ENCODE measurements around the gene CPLX1. TPM values are rescaled to one million over a fixed set of nuclear protein-coding genes. Genes with fewer than 3 reads are reported as not detected.
A peak's percentile ranks its signal among the peaks of the same experiment; 100 is the strongest.

Gene CPLX1
- total RNA-seq, 2 experiments from 2014 or later: 0.28 to 0.50 TPM

GRCh38 chr4:829761-830600, 4.1 kb upstream of the CPLX1 start:
- ATAC-seq: no peak
- Mint-ChIP-seq H3K36me3 (ENCODE audit: low read depth) (no peaks in the 10 kb centered on the region), H3K4me1 (peaks cover 7% of the 10 kb centered on the region), H3K9me3 (ENCODE audit: low read depth) (peaks cover 2% of the 10 kb centered on the region), H3K4me3 (no peak overlapping the region), H3K27me3 (peaks cover 14% of the 10 kb centered on the region), H3K27ac (no peak overlapping the region)
- intact Hi-C loops (cut with DNase I, micrococcal nuclease): no loop called here
- no peak for DNase-seq
- ChIA-PET CTCF (interaction anchor here (1.0 kb wide), 1 partner anchor 10 kb away, joined by 3 read pairs; no protein-coding TSS in a partner anchor), POLR2A (no interaction called here)

- ChIA-PET POLR2A (no interaction called here), CTCF (interaction anchor here (1.0 kb wide), 1 partner anchor 10 kb away, joined by 3 read pairs; no protein-coding TSS in a partner anchor)
- Mint-ChIP-seq H3K27ac (no peak overlapping the region), H3K9me3 (ENCODE audit: low read depth) (peaks cover 2% of the 10 kb centered on the region), H3K36me3 (ENCODE audit: low read depth) (no peaks in the 10 kb centered on the region), H3K4me3 (no peak overlapping the region), H3K4me1 (peaks cover 7% of the 10 kb centered on the region), H3K27me3 (peaks cover 19% of the 10 kb centered on the region)
- no peak for ATAC-seq
- intact Hi-C loops (cut with DNase I, micrococcal nuclease): no loop called here
- DNase-seq: no peak
Observed at GRCh38 chr4:829291-829690, 3.4 kb upstream of the CPLX1 start.

- Mint-ChIP-seq H3K27ac (no peak overlapping the region), H3K36me3 (ENCODE audit: low read depth) (no peaks in the 10 kb centered on the region), H3K9me3 (ENCODE audit: low read depth) (peaks cover 2% of the 10 kb centered on the region), H3K27me3 (peaks cover 19% of the 10 kb centered on the region), H3K4me1 (peaks cover 7% of the 10 kb centered on the region), H3K4me3 (no peak overlapping the region)
- ChIA-PET POLR2A (interaction anchor here (0.7 kb wide), 1 partner anchor 152 kb away, joined by 4 read pairs; no protein-coding TSS in a partner anchor), CTCF (no interaction called here)
- ATAC-seq (no peak), DNase-seq (no peak)
- intact Hi-C loops (cut with DNase I, micrococcal nuclease): no loop called here
Observed at GRCh38 chr4:828641-829271, 2.8 kb upstream of the CPLX1 start.

- Mint-ChIP-seq H3K9me3 (ENCODE audit: low read depth) (peaks cover 2% of the 10 kb centered on the region), H3K27me3 (peaks cover 25% of the 10 kb centered on the region), H3K36me3 (ENCODE audit: low read depth) (no peaks in the 10 kb centered on the region), H3K4me3 (no peak overlapping the region), H3K27ac (no peak overlapping the region), H3K4me1 (no peaks in the 10 kb centered on the region)
- CTCF ChIA-PET: no interaction called here
- DNase-seq (peak; percentile 31), ATAC-seq (no peak)
- intact Hi-C loops (cut with DNase I, micrococcal nuclease): loop anchor here in 1 of 2 experiments (2.0 kb wide), 1 partner anchor 51 kb away; no protein-coding TSS in a partner anchor
- POLR2A ChIA-PET: interaction anchor here (0.5 kb wide), 1 partner anchor 173 kb away, joined by 3 read pairs; no protein-coding TSS in a partner anchor
Observed at GRCh38 chr4:827209-828081, 1.5 kb upstream of the CPLX1 start.

- Mint-ChIP-seq H3K27ac (no peak overlapping the region), H3K4me3 (no peak overlapping the region), H3K27me3 (peaks cover 33% of the 10 kb centered on the region), H3K9me3 (ENCODE audit: low read depth) (peaks cover 2% of the 10 kb centered on the region), H3K36me3 (ENCODE audit: low read depth) (no peaks in the 10 kb centered on the region), H3K4me1 (no peaks in the 10 kb centered on the region)
- ATAC-seq (no peak), DNase-seq (peak; percentile 30)
- POLR2A ChIA-PET: no interaction called here
- intact Hi-C loops (cut with DNase I, micrococcal nuclease): loop anchor here in 1 of 2 experiments (2.0 kb wide), 1 partner anchor 52 kb away; no protein-coding TSS in a partner anchor
- CTCF ChIA-PET: no interaction called here
Observed at GRCh38 chr4:826508-827208, 729 bp upstream of the CPLX1 start.

GRCh38 chr4:825063-825970, 612 bp downstream of the CPLX1 start:
- Mint-ChIP-seq H3K27ac (no peak overlapping the region), H3K36me3 (ENCODE audit: low read depth) (no peaks in the 10 kb centered on the region), H3K27me3 (peaks cover 35% of the 10 kb centered on the region), H3K9me3 (ENCODE audit: low read depth) (no peaks in the 10 kb centered on the region), H3K4me1 (no peaks in the 10 kb centered on the region), H3K4me3 (no peak overlapping the region)
- DNase-seq: peak; percentile 50
- CTCF ChIA-PET: interaction anchor here (0.7 kb wide), 1 partner anchor 142 kb away, joined by 3 read pairs; no protein-coding TSS in a partner anchor
- intact Hi-C loops (cut with DNase I, micrococcal nuclease): loop anchor here in 1 of 2 experiments (2.0 kb wide), 1 partner anchor 43 kb away; no protein-coding TSS in a partner anchor
- POLR2A ChIA-PET: no interaction called here
- ATAC-seq: peak; percentile 37

- H3K4me1 Mint-ChIP-seq: no peaks in the 10 kb centered on the region
- peaks cover 34% of the 10 kb centered on the region for H3K27me3 Mint-ChIP-seq
- H3K27ac Mint-ChIP-seq: no peak overlapping the region
- ATAC-seq (no peak), DNase-seq (no peak)
- H3K36me3 Mint-ChIP-seq (ENCODE audit: low read depth): no peaks in the 10 kb centered on the region
- no peaks in the 10 kb centered on the region for H3K9me3 Mint-ChIP-seq (ENCODE audit: low read depth)
- CTCF ChIA-PET: interaction anchor here (0.7 kb wide), 1 partner anchor 141 kb away, joined by 3 read pairs; no protein-coding TSS in a partner anchor
- POLR2A ChIA-PET: interaction anchor here (0.8 kb wide), 1 partner anchor 41 kb away, joined by 3 read pairs; no protein-coding TSS in a partner anchor
- intact Hi-C loops (cut with DNase I, micrococcal nuclease): loop anchor here in 1 of 2 experiments (2.0 kb wide), 1 partner anchor 42 kb away; no protein-coding TSS in a partner anchor
- H3K4me3 Mint-ChIP-seq: no peak overlapping the region
Observed at GRCh38 chr4:824461-825062, 1.4 kb downstream of the CPLX1 start.

GRCh38 chr4:823761-824460, 2.0 kb downstream of the CPLX1 start:
- H3K4me3 Mint-ChIP-seq: no peak overlapping the region
- no peak overlapping the region for H3K27ac Mint-ChIP-seq
- H3K4me1 Mint-ChIP-seq: no peaks in the 10 kb centered on the region
- no peaks in the 10 kb centered on the region for H3K9me3 Mint-ChIP-seq (ENCODE audit: low read depth)
- intact Hi-C loops (cut with DNase I, micrococcal nuclease): loop anchor here in 1 of 2 experiments (2.0 kb wide), 1 partner anchor 41 kb away; no protein-coding TSS in a partner anchor
- H3K27me3 Mint-ChIP-seq: peaks cover 34% of the 10 kb centered on the region
- H3K36me3 Mint-ChIP-seq (ENCODE audit: low read depth): no peaks in the 10 kb centered on the region
- ChIA-PET CTCF (interaction anchor here (0.7 kb wide), 1 partner anchor 140 kb away, joined by 3 read pairs; no protein-coding TSS in a partner anchor), POLR2A (interaction anchor here (0.8 kb wide), 1 partner anchor 41 kb away, joined by 3 read pairs; no protein-coding TSS in a partner anchor)
- DNase-seq (no peak), ATAC-seq (no peak)

- ChIA-PET POLR2A (no interaction called here), CTCF (no interaction called here)
- no peaks in the 10 kb centered on the region for H3K4me1 Mint-ChIP-seq
- no peaks in the 10 kb centered on the region for H3K9me3 Mint-ChIP-seq (ENCODE audit: low read depth)
- peaks cover 32% of the 10 kb centered on the region for H3K27me3 Mint-ChIP-seq
- DNase-seq: no peak
- no peak overlapping the region for H3K27ac Mint-ChIP-seq
- H3K4me3 Mint-ChIP-seq: no peak overlapping the region
- intact Hi-C loops (cut with DNase I, micrococcal nuclease): no loop called here
- H3K36me3 Mint-ChIP-seq (ENCODE audit: low read depth): no peaks in the 10 kb centered on the region
- no peak for ATAC-seq
Observed at GRCh38 chr4:823176-823760, 2.7 kb downstream of the CPLX1 start.
